GM12878 (cell line): Measurements from ENCODE around the gene CARD10. TPM values are rescaled to one million over a fixed set of nuclear protein-coding genes. Genes with fewer than 3 reads are reported as not detected.
A peak's percentile ranks its signal among the peaks of the same experiment; 100 is the strongest.

Experiments
- ATAC-seq: fragments of 200-7000 bp; cut with Tn5 transposase; 3 replicates; pipeline ENCODE4 v1.9.1; 2020; ENCODE audit warnings: mild to moderate bottlenecking, moderate library complexity
- BruUV-seq: library from RNA; stranded (reverse); fragments of 400-500 nt; replicated peaks from 2 replicates; lab custom pipeline; 2021; lab: Mats Ljungman, UMichigan
- CTCF ChIA-PET: fragments of 300-600 bp; sonication (Branson Sonifier 250); formaldehyde crosslinking; extraction: SDS; loops from one replicate; lab custom pipeline; 2021; ENCODE audit warnings: inconsistent platforms; lab: Yijun Ruan, JAX
- POLR2A ChIA-PET: fragments of 350-600 bp; formaldehyde crosslinking; extraction: SDS; loops from one replicate; lab custom pipeline; 2021; ENCODE audit warnings: inconsistent platforms; lab: Charles Lee
- RAD21 ChIA-PET: fragments of 300-600 bp; sonication (Branson Sonifier 250); formaldehyde crosslinking; loops from one replicate; lab custom pipeline; 2023; ENCODE audit warnings: antibody characterized with exemption; ENCODE audit not compliant: unreplicated experiment; lab: Charles Lee
- SMC1A ChIA-PET: fragments of 300-600 bp; sonication (Branson Sonifier 250); formaldehyde crosslinking; loops from one replicate; lab custom pipeline; 2023; ENCODE audit not compliant: unreplicated experiment, uncharacterized antibody; lab: Charles Lee
- DNase-seq: peaks from one replicate; pipeline ENCODE4 v3.0.0-alpha.2; 2011; ENCODE audit warnings: low read depth, low spot score
- FAIRE-seq: peaks from 3 replicates; lab custom pipeline; 2011; peaks lifted over from hg19 to GRCh38; lab: Jason Lieb, UNC
- H2AFZ ChIP-seq: 2 replicates; pipeline ENCODE4 v1.6.0; 2011; ENCODE audit warnings: low read depth, low read length, control low read depth; ENCODE audit not compliant: control insufficient read depth
- H3K27ac ChIP-seq: 2 replicates; pipeline ENCODE4 v1.5.1; 2011; ENCODE audit warnings: control low read depth; ENCODE audit not compliant: control insufficient read depth, insufficient read depth
- H3K27me3 ChIP-seq, 2 experiments: replicated peaks in 1 of 2; 2 replicates each; pipeline versions ENCODE4 v1.6.0 to v1.6.1; 2011; ENCODE audit warnings: low read length in 1 of 2; ENCODE audit not compliant: control insufficient read depth in 2 of 2, insufficient read depth in 2 of 2
- H3K36me3 ChIP-seq, 2 experiments: 2 replicates each; pipeline ENCODE4 v1.5.1; 2011; ENCODE audit warnings: low read length in 1 of 2; ENCODE audit not compliant: control insufficient read depth in 2 of 2, insufficient read depth in 2 of 2
- H3K4me1 ChIP-seq: 2 replicates; pipeline ENCODE4 v1.6.1; 2011; ENCODE audit warnings: mild to moderate bottlenecking, low read length, moderate library complexity, mixed read lengths; ENCODE audit not compliant: control insufficient read depth, insufficient read depth
- H3K4me2 ChIP-seq: 2 replicates; pipeline ENCODE4 v1.6.0; 2011; ENCODE audit warnings: control low read depth; ENCODE audit not compliant: control insufficient read depth, insufficient read depth
- H3K4me3 ChIP-seq: fragments of 200-600 bp; sonication (generic); 2 replicates; pipeline ENCODE4 v1.5.1; 2016
- H3K79me2 ChIP-seq: 2 replicates; pipeline ENCODE4 v1.6.0; 2011; ENCODE audit warnings: low read length; ENCODE audit not compliant: control insufficient read depth, insufficient read depth
- H3K9ac ChIP-seq: 2 replicates; pipeline ENCODE4 v1.8.0; 2011; ENCODE audit warnings: low read length, control low read depth, mixed read lengths; ENCODE audit not compliant: control insufficient read depth, insufficient read depth
- H3K9me3 ChIP-seq: replicated peaks from 3 replicates; pipeline ENCODE4 v1.5.1; 2011; ENCODE audit warnings: mild to moderate bottlenecking, low read length; ENCODE audit not compliant: control insufficient read depth, insufficient read depth
- H4K20me1 ChIP-seq: 2 replicates; pipeline ENCODE4 v1.6.0; 2011; ENCODE audit not compliant: control insufficient read depth, insufficient read depth
- ATF3 ChIP-seq: IDR thresholded peaks from 2 replicates; pipeline ENCODE4 v1.6.1; 2011; ENCODE audit warnings: low read depth, mild to moderate bottlenecking, low read length, moderate library complexity, borderline replicate concordance; ENCODE audit errors: extremely low read depth
- ATF7 ChIP-seq: fragments of 450-650 bp; IDR thresholded peaks from 2 replicates; pipeline ENCODE4 v1.6.1; 2016; ENCODE audit warnings: low read depth, mild to moderate bottlenecking
- CREM ChIP-seq: IDR thresholded peaks from 2 replicates; pipeline ENCODE4 v1.6.1; 2014; ENCODE audit warnings: antibody characterized with exemption, low read depth
- ESRRA ChIP-seq: IDR thresholded peaks from 2 replicates; pipeline ENCODE4 v1.6.1; 2012; ENCODE audit warnings: mild to moderate bottlenecking, low read length, improper control_type of control experiment
- GABPA ChIP-seq: IDR thresholded peaks from 2 replicates; pipeline ENCODE4 v1.6.1; 2014; ENCODE audit warnings: antibody characterized with exemption, low read depth, mild to moderate bottlenecking, inconsistent platforms
- KLF5 ChIP-seq: fragments of 450-650 bp; IDR thresholded peaks from 2 replicates; pipeline ENCODE4 v1.6.1; 2014; ENCODE audit warnings: mild to moderate bottlenecking; ENCODE audit not compliant: partially characterized antibody
- MEF2B ChIP-seq: fragments of 450-650 bp; IDR thresholded peaks from 2 replicates; pipeline ENCODE4 v1.6.1; 2018; ENCODE audit warnings: mild to moderate bottlenecking, moderate library complexity; ENCODE audit not compliant: partially characterized antibody, poor library complexity, severe bottlenecking
- MTA3 ChIP-seq: IDR thresholded peaks from 2 replicates; pipeline ENCODE4 v1.6.1; 2012; ENCODE audit warnings: low read length, inconsistent platforms, borderline replicate concordance
- MXI1 ChIP-seq: fragments of 150-350 bp; IDR thresholded peaks from 2 replicates; pipeline ENCODE4 v1.6.1; 2011; ENCODE audit warnings: low read depth, mild to moderate bottlenecking, inconsistent platforms, low read length, improper control_type of control experiment
- NBN ChIP-seq: fragments of 450-650 bp; IDR thresholded peaks from 2 replicates; pipeline ENCODE4 v1.6.1; 2016
- PAX8 ChIP-seq: fragments of 450-650 bp; IDR thresholded peaks from 2 replicates; pipeline ENCODE4 v1.6.1; 2017; ENCODE audit warnings: mild to moderate bottlenecking, moderate library complexity
- TCF3 ChIP-seq: IDR thresholded peaks from 2 replicates; pipeline ENCODE4 v1.6.1; 2012; ENCODE audit warnings: low read depth, mild to moderate bottlenecking, low read length, borderline replicate concordance; ENCODE audit not compliant: insufficient read depth
- USF1 ChIP-seq: IDR thresholded peaks from 2 replicates; pipeline ENCODE4 v1.6.1; 2011; ENCODE audit warnings: borderline replicate concordance, low read depth, mild to moderate bottlenecking, moderate library complexity, mixed read lengths, low read length; ENCODE audit not compliant: insufficient read depth; ENCODE audit errors: extremely low read length
- WRNIP1 ChIP-seq: IDR thresholded peaks from 2 replicates; pipeline ENCODE4 v1.6.1; 2011; ENCODE audit warnings: low read depth, low read length, improper control_type of control experiment, borderline replicate concordance
- YY1 ChIP-seq: IDR thresholded peaks from 2 replicates; pipeline ENCODE4 v1.6.1; 2011; ENCODE audit warnings: low read depth, mild to moderate bottlenecking, low read length
- ZBTB11 ChIP-seq: fragments of 450-650 bp; formaldehyde crosslinking; IDR thresholded peaks from 2 replicates; pipeline ENCODE4 v1.5.0; 2022; ENCODE audit warnings: mild to moderate bottlenecking, missing genetic modification characterization
- WGBS: methylation state at CpG from one replicate; pipeline ENCODE4 v1.1.6; 2016; ENCODE audit warnings: low lambda C conversion rate; ENCODE audit not compliant: insufficient replicate concordance, insufficient coverage; ENCODE audit errors: missing lambda C conversion rate; 5-methylcytosine and 5-hydroxymethylcytosine counted together
- in situ Hi-C: fragments of 300-500 bp; cut with MboI; formaldehyde crosslinking; loops from 9 replicates; pipeline ENCODE4 v1.14.3; 2018; ENCODE audit warnings: mixed read lengths
- intact Hi-C: fragments of 100-400 bp; cut with micrococcal nuclease; formaldehyde crosslinking; loops from one replicate; pipeline ENCODE4 v1.14.2; 2022; ENCODE audit not compliant: unreplicated experiment
- polyA plus RNA-seq, 11 experiments: library from polyadenylated mRNA; depleted of rRNA in 4 of 11; unstranded in 6 of 11; stranded (reverse) in 5 of 11; fragments of >200 nt; fragmentation: Nextera tagmentation in 4 of 11; fragmentation: Illumina TruSeq in 1 of 11; extraction: Ambion mirVana in 4 of 11; extraction: Trizol in 1 of 11; gene quantifications; 1 replicate in 1 of 11; 2 replicates in 10 of 11; pipeline versions ENCODE4 v1.2.1 to v1.2.3, GENCODE V29; 2011 to 2016; ENCODE audit warnings: inconsistent platforms in 2 of 11, missing spikeins in 2 of 11, low read depth in 1 of 11
- total RNA-seq, 4 experiments: library from RNA; depleted of rRNA in 3 of 4; stranded (reverse); fragments of >200 nt in 3 of 4; fragmentation: Illumina TruSeq in 1 of 4; extraction: Trizol in 1 of 4; gene quantifications; 2 replicates each; pipeline versions ENCODE4 v1.2.1 to v1.2.3, GENCODE V29; 2013 to 2021
- TF ChIP-seq, protein P1 (sequence below): IDR thresholded peaks from 2 replicates; pipeline ENCODE4 v1.6.1; 2012; ENCODE audit warnings: mild to moderate bottlenecking, low read depth, low read length

CARD10 gene
- total and polyA plus RNA-seq, 10 of the 15 experiments (the other 5 are each of a cell fraction or from before 2014, with no cell fraction given), result 0.08 to 0.10 (median 0.10) TPM; not detected in 7

DNA sequence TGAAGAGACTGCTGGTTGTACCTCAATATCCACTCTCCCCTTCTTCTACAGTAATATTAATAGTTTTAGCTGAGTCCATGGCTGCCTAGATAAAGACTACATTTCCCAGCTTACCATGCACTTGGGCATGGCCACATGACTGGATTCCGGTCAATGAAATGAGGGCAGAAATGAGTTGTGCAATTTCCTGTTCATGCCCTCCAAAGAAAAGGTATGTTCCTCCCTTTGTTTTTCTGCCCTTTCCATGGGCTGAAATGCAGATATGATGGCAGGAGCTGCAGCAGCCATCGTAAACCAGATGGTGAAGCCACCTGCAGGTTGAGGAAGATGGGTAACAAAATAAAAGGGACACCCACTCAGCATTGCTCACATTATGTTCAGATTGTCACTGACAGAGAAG lies 76.7 kb downstream of the CARD10 start:
- peak overlapping the region; percentile 17; the same call in 1 of the 2 replicates for H3K4me2 ChIP-seq
- ChIA-PET SMC1A (interaction anchor here (0.9 kb wide), 1 partner anchor 14 kb away, joined by 3 read pairs; no protein-coding TSS in a partner anchor), CTCF (interaction anchor here (2.2 kb wide), 1 partner anchor 30 kb away, joined by 7 read pairs; no protein-coding TSS in a partner anchor), POLR2A (no interaction called here), RAD21 (no interaction called here)
- no peaks in the 10 kb centered on the region for H3K36me3 ChIP-seq
- no peak overlapping the region for H3K9ac ChIP-seq
- FAIRE-seq (no peak), ATAC-seq (peak; percentile 73), DNase-seq (no peak)
- no peak overlapping the region for H3K27ac ChIP-seq
- BruUV-seq, result no TSS peak
- H3K4me1 ChIP-seq, result no peaks in the 10 kb centered on the region
- H3K79me2 ChIP-seq, result no peaks in the 10 kb centered on the region
- 6% methylated on average over 2 of the region's 2 CpGs for WGBS
- in situ Hi-C loops, result no loop called here
- intact Hi-C loops, result loop anchor here (5.0 kb wide), 1 partner anchor 125 kb away; no protein-coding TSS in a partner anchor
- H3K27me3 ChIP-seq, result no peaks in the 10 kb centered on the region; a peak in 3 of 4 replicates
- H3K4me3 ChIP-seq, result no peak overlapping the region
- H4K20me1 ChIP-seq, result no peaks in the 10 kb centered on the region
- H3K9me3 ChIP-seq, result no peaks in the 10 kb centered on the region; the same call in 2 of the 3 replicates
- H2AFZ ChIP-seq, result peak overlapping the region; percentile 26
- TF ChIP-seq TCF3 (no peak), GABPA (no peak), MXI1 (no peak), NBN (no peak), YY1 (peak; percentile 87), MTA3 (no peak), WRNIP1 (no peak), PAX8 (no peak), KLF5 (no peak), ATF7 (no peak), ESRRA (no peak), MEF2B (no peak), USF1 (peak; percentile 73), ATF3 (peak; percentile 34; the same call in 1 of the 2 replicates), CREM (no peak), ZBTB11 (CRISPR knock-in tag) (no peak)
- TF ChIP-seq, protein P1, sequence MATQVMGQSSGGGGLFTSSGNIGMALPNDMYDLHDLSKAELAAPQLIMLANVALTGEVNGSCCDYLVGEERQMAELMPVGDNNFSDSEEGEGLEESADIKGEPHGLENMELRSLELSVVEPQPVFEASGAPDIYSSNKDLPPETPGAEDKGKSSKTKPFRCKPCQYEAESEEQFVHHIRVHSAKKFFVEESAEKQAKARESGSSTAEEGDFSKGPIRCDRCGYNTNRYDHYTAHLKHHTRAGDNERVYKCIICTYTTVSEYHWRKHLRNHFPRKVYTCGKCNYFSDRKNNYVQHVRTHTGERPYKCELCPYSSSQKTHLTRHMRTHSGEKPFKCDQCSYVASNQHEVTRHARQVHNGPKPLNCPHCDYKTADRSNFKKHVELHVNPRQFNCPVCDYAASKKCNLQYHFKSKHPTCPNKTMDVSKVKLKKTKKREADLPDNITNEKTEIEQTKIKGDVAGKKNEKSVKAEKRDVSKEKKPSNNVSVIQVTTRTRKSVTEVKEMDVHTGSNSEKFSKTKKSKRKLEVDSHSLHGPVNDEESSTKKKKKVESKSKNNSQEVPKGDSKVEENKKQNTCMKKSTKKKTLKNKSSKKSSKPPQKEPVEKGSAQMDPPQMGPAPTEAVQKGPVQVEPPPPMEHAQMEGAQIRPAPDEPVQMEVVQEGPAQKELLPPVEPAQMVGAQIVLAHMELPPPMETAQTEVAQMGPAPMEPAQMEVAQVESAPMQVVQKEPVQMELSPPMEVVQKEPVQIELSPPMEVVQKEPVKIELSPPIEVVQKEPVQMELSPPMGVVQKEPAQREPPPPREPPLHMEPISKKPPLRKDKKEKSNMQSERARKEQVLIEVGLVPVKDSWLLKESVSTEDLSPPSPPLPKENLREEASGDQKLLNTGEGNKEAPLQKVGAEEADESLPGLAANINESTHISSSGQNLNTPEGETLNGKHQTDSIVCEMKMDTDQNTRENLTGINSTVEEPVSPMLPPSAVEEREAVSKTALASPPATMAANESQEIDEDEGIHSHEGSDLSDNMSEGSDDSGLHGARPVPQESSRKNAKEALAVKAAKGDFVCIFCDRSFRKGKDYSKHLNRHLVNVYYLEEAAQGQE, result no peak
